ENCODE measurements around the gene DPEP3.
"Not testable (repeated sequence)": the region's sequence is repeated elsewhere in the genome, so short reads cannot be mapped to it uniquely, and the experiment has no call there.

The DPEP3 gene

GRCh38 chr16:67993207-67994039, 13.1 kb upstream of the DPEP3 start:
- DNase-seq, result peak; percentile 73

GRCh38 chr16:67992661-67993206, 12.4 kb upstream of the DPEP3 start:
- no peak for DNase-seq

DNA sequence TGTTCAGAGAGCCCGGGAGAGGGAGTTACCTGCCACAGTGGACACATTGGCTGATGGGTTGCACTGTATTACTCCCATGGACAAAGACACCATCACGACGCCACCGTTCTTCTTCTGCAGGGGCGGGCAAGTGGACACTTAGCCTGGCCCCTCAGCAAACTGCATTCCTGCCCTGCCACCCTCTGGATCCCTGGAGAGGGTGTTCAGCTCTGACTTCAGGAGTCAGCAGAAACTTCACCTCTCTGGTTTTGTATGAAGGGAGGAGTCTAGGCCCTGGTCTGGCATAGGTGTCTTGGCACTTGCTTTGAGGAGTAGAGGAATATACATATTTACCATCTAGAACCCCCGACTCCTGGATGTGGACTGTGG, 9.7 kb upstream of the DPEP3 start:
- DNase-seq, result no peak

DNA sequence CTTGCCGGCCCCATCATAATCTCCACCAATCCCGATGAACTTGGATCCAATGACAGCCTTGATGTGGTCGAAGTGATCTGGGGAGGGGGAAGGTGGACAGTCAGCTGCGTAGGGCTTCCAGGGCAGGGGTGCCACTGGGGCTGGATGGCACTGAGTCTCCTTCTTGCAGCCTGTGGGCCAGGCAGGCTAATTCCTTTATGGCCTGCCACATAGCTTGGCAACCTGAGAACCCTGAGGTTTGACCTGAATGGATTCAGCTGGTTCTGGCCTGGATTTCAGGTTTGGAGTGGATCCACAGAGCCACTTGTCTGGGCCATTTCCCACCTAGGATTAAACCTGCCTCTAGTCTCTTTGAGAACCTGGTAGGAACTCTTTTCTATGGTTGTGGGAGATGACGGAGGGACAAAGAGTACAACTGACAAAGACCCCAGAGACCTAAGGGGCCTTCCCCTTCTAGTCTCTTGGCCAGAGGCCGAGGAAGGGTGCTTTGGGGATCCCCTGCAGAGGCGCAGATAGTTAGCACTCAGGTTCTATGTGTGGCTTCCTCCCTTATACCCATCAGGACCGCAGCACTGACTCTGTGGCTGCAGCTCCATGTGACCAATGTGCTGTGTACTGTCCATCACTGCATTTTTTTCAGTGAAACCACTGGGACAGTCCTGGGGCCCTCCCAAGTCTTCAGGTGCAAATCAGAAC, 9.2 kb upstream of the DPEP3 start:
- no peak for DNase-seq

DNA sequence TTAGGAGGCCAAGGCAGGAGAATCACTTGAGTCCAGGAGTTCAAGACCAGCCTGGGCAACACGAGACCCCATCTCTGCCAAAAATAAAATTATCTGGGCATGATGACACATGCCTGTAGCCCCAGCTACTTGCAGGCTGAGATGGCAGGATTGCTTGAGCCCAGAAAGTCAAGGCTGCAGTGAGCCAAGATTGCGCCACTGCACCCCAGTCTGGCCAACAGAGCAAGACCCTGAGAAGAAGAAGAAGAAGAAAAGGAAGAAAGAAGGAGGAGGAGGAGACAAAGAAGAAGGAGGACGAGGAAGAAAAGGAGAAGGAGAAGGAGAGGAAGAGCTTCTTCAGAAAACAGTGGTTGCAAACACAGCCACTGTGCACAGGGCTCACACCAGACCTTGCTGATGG, 8.4 kb upstream of the DPEP3 start:
- DNase-seq, result no peak

- no peak for DNase-seq
These were observed 7.3 kb upstream of the DPEP3 start for GRCh38 chr16:67987460-67988160.

- no peak for DNase-seq
These were observed 6.7 kb upstream of the DPEP3 start for GRCh38 chr16:67986949-67987348.

DNA sequence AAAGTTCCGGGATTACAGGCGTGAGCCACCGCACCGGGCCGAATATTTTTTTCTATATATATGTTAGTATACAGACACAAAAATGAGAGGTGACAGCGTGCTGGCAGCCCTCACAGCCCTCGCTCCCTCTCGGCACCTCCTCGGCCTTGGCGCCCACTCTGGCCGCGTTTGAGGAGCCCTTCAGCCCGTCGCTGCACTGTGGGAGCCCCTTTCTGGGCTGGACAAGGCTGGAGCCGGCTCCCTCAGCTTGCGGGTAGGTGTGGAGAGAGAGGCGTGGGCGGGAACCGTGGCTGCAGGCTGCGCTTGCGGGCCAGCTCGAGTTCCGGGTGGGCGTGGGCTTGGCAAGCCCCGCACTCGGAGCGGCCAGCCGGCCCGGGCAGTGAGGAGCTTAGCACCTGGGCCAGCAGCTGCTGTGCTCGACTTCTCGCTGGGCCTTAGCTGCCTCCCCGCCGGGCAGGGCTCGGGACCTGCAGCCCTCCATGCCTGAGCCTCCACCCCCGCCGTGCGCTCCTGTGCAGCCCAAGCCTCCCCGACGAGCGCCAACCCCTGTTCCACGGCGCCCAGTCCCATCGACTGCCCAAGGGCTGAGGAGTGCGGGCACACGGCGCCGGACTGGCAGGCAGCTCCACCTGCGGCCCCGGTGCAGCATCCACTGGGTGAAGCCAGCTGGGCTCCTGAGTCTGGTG, 1.9 kb upstream of the DPEP3 start:
- no peak for DNase-seq

GRCh38 chr16:67977469-67978227, 2.7 kb downstream of the DPEP3 start:
- no peak for DNase-seq

GRCh38 chr16:67977005-67977404, 3.3 kb downstream of the DPEP3 start:
- no peak for DNase-seq

DNA sequence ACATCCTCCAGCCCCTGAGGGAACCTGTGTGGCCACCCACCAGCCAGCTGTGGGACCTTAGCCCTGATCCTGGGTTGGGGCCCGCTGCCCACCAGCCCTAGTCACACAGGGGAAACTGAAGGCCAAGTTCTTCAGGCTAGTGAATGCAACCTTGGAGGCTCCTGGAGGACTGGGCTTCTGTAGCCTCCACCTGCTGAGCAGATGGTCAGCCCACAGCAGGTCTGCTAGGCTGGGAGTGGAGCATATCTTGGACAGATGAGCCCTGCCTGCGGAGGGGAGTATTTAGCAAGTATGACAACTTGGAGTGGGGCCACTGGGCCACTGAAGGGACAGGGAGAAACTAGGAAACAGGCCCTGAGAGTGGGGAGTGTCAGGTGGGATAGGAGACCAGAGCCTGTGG, 4.1 kb downstream of the DPEP3 start:
- no peak for DNase-seq

GRCh38 chr16:67975321-67976105, 4.8 kb downstream of the DPEP3 start:
- no peak for DNase-seq

- DNase-seq, result not testable (repeated sequence)
These were observed 8.0 kb downstream of the DPEP3 start for GRCh38 chr16:67972285-67972684.

DNA sequence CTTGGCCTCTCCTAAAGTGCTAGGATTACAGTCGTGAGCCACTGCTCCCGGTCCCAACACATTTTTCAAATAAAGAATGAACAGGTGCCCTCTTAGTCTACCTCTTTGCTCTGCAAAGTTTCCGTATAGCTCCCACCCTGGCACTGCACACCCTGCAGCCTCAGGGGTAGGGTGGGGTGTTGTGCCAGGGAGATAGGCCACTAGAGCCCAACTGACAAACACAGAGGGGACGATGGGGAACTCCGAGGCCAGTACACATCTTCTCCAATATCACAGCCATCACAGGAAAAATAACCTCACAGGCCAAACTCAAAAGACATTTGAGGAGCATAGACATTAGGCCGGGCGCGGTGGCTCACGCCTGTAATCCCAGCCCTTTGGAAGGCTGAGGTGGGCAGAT, 9.2 kb downstream of the DPEP3 start:
- DNase-seq, result no peak

DNA sequence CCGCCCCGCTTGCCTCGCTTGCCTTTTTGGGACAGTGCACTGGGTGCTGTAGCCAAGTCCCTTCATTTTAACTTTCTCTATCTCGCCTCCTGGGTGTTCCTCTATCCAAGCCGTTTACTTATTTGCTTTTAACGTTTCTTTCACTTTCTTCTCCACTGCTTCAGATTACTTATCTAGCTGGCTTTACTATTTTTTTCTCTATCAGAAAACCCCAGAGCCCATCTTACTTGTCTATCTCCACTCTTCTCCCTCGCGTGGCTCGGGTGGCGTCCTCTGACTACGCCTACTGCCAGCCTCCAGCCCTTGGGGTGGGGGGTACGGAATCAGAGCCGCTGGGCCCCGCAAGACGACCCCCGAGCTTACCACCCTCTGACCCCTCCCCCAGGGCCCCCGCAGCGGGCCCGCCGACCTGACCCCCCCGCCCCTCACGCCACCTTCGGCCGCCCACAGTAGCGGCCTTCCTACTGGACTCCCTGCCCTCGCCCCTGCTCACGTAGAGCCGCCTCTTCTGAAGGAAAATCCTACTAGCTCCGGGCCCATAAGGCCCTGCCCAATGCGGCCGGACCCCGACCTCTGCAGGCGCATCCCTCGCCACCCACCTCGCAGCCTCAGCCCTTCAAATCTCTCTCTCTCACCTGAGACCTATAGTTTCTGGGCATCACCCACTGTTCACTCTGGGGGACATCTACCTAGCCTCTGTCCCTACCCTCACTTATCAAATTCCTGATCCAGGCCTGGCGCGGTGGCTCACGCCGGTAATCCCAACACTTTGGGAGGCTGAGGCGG, 10.9 kb downstream of the DPEP3 start:
- no peak for DNase-seq

DNA sequence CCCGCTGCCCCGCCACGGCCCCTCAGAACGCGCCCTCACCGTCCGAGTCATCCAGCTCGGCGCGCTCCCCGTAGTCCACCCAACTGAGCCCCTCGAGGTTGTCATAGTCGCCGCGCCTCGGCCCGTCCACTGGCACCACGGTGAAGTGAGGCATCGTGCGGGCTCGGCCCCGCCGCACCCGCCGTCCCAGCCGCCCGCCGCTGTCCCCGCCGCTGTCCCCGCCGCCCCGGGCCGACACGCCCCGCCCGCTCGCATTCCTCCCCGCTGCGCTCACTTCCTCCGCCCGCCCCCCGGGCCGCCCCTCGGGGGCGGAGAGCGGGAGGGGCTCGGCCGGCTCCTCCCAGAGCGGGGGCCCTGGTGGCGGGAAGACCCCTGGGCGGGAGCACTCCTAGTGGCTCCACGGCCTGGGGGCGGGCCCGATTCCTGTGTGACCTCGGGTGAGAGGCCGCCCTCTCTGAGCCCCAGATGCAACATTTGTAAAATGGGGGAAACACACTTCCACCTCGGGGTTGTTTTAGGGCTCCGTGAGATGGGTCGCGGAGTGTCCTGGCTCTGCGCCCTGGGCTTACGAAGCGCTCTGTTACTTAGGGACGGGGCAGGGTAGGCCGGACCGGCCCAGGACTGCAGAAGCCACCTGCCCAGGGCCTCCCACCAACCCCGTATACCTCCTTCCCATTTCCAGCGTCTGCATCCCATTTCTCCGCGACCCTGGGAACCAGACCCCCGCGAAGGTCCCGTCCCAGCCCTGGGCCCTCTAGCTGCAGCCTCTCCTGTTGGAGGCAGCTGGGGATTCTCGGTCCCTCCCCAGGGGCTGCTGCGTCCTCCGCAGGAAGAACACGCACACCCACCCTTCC, 11.7 kb downstream of the DPEP3 start, which contains the start of gene SLC12A4:
Gene SLC12A4 (minus strand): TSS at position 238 of the 854 bp plus-strand sequence. CDS start 84 bp downstream, at position 154.
- DNase-seq, result peak; percentile 73

GRCh38 chr16:67967958-67968399, 12.3 kb downstream of the DPEP3 start:
- DNase-seq, result no peak

DNA sequence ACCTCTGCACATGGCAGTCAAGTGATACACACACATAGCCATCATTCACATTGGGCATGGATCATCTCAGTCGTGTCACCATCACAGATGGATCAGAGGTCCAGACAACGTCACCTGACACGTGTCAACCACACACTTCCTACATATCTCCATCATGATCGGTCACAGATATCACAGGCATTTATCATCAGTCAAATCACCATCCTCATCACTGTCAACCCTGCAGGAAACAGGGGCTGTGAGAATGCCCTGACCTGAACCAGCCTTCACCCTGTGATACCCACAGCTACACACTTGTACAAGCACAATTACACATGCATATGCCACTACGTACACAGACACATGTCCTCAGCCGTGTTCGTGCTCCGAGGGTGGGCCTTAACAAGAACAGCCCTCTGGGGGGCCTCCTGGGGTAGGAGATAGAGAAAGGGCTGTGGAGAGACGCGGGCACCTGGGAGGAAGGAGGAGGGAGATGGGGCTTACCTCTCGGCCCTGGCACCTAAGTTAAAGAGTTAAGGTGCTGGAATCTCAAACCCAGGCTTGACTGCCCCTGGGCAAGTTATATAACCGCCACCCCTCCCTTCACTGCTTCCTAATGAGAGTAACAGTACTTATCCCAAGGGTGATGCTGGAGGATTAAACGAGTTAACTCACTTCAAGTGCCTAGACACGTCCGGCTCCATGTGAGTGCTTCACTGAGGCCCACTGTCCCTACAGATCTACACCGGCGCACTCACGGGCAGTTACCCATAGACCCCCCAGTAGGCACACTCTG, 12.9 kb downstream of the DPEP3 start:
- DNase-seq, result no peak

Data from activated CD4-positive, alpha-beta T cell treated with anti-CD3 and anti-CD28 coated beads for 1 hour (primary cell).